ENCODE results near the gene HCN2. TPM values are rescaled to one million over a fixed set of nuclear protein-coding genes. Genes with fewer than 3 reads are reported as not detected.

HCN2 gene
- total RNA-seq, 1 donor from 2014 or later = 0.55 TPM

DNA sequence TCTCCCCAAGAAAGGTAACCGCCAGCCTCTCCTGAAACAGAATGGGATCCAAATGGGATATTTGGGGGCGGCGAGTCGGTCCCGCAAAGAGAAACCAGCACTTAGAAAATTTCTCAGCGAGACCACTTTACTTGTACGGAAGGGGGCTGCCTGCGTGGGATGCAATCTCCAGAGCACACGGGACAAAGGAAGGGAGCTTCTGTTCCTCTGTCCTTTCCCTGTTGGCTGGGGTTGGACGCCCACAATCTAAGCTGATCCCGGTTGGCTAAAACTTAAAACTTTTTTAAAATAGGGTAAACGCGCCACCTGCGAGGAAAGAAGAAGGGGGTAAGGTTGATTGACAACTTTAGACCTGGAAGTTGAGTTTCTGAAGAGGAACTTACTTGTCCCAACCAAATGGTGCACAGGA is 18.1 kb upstream of the HCN2 start:
- peak; percentile 52 for DNase-seq (ENCODE audit: low read depth)

GRCh38 chr19:572140-572742 is 17.4 kb upstream of the HCN2 start, which contains the start of gene BSG:
TSS of gene BSG (plus strand) at chr19:572596. CDS start at chr19:572635, 39 bp downstream.
- peak; percentile 85 for DNase-seq (ENCODE audit: low read depth)

- DNase-seq (ENCODE audit: low read depth) = peak; percentile 36
These were observed 16.8 kb upstream of the HCN2 start for GRCh38 chr19:572743-573518.

DNA sequence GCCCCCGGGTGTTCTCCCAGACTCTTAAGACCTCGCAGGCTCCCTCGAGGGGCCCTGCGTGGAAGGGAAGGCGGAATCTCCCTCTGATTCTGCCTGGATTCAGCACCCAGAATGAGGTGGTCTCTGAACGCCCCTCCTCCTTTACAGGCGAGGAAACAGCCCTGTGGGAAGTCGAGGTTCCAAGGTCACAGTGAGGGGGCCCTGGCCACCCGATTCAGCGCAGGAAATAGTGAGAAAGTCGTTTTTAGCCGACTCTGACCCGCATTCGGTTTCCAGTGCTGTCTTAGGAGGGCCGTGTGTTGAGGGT is 16.2 kb upstream of the HCN2 start:
- no peak for DNase-seq (ENCODE audit: low read depth)

DNA sequence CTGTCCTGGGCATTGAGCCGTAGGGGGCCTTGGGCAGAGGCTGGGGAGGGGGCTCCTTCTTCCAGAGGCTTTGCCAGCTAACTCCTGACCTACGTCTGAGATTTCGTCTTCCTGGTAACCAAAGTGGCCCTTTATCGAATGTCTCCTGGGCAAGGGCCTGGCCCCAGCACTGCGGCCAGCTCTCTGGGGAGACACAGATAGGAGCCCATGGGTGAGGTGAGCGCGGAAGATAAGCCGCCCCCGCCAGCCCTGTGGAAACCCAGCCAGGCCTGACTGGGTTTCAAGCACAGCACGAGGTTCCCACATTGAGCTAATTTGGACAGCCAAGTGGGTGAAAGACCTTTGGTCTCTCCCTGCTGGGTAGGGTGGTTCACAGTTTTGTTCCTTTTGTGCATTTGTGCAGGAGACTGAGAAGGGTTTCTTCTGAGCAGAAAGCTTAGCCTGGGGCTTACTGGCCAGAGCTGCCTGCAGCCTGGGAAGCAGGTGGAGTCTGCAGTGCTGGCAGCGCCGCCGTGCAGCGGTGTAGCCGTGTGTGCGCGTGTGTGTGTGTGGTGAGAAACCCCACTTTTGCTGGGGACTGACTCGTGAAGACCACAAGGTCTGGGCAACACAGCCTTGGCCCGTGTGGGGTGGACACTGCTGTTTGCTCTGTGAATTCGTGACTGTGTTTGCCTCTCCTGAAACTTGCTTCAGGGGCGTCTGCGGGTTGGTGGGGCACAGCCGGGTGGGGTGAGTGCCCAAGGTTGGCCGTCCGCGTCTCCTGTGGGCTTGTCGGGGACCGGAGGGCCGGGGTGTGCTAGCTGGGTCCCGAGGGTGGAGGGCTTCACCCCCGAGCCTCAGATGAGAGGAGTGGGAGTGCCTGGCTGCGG is 14.8 kb upstream of the HCN2 start:
- peak; percentile 72 for DNase-seq (ENCODE audit: low read depth)

DNA sequence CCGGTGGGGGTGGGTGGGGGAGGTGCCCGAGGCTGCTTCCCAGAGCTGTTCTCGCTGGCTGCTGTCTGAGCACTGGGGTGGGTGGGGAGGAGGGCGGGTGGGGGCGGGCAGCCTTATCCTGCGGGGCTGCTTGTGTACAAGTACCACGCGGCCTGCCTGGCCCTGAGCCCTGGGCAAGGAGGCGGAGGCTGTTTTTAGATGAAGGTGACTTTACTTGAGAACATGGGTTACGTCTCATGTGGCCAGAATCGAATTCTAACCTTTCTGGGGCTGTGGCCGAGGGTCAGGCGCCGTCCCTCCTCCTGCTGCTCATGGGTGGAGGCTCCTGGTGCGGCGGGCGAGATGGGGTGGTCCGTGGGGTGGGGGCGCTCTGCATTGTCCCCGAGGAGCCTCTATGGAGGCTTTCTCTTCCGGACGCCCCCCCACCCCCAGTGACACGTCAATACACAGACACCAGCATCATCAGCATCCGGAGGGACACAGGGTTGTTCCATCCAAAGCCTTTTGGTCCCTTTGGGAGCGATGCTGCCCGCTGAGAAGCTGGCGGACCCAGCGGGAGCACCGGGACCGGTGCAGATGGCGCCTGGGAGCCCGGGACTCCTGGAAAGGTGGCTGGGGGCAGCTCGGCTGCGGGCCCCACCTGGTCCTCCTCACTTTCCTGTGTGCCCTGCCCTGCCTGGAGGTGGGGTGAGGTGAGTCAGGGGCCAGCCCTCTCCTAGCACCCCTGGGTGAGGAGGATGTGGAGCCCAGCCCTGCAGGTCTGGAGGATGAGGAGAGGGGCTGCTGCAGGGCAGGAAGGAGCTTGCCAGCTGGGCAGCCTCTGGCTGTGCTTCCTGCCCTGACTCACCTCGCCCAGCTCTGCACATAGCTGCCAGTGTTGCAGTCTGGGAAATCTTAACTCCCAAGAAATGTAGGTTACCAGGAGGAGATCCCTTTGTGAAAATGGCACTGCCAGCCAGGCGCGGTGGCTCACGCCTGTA is 13.9 kb upstream of the HCN2 start:
- peak; percentile 72 for DNase-seq (ENCODE audit: low read depth)

GRCh38 chr19:576768-577438 is 12.8 kb upstream of the HCN2 start:
- no peak for DNase-seq (ENCODE audit: low read depth)

DNA sequence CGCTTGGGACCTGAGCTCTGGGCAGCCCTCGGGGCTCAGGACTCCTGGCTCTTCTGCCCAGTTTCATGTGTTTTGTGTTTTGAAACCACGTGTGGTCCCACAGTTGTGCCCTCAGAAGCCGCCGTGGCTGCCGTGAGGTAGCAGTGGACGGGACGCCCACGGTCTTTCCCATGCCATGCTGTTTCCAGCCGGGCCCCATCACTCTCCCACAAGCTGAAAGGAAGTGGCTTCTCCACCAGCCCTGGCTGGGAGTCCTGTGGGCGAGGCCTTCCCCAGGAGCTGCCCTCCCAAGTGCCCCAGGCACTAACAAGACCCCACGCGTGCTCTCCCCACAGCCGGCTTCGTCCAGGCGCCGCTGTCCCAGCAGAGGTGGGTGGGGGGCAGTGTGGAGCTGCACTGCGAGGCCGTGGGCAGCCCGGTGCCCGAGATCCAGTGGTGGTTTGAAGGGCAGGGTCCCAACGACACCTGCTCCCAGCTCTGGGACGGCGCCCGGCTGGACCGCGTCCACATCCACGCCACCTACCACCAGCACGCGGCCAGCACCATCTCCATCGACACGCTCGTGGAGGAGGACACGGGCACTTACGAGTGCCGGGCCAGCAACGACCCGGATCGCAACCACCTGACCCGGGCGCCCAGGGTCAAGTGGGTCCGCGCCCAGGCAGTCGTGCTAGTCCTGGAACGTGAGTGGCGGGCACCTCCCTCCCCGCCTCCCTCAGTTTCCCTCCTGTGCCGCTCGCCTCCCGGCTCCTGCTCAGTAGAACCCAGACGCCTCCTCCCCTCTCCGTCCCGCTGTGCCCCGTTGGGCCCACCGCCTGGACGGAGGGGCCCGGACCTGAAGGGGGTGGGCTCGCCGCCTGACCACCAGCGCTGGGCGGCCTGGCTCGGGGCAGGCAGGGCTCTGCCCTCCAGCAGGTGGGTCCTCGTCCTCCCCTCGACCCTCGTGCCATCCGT is 12.0 kb upstream of the HCN2 start:
- no peak for DNase-seq (ENCODE audit: low read depth)

- no peak for DNase-seq (ENCODE audit: low read depth)
These were observed 10.4 kb upstream of the HCN2 start for GRCh38 chr19:579111-579841.

GRCh38 chr19:579842-580155 is 9.9 kb upstream of the HCN2 start:
- no peak for DNase-seq (ENCODE audit: low read depth)

- no peak for DNase-seq (ENCODE audit: low read depth)
These were observed 9.3 kb upstream of the HCN2 start for GRCh38 chr19:580274-580835.

DNA sequence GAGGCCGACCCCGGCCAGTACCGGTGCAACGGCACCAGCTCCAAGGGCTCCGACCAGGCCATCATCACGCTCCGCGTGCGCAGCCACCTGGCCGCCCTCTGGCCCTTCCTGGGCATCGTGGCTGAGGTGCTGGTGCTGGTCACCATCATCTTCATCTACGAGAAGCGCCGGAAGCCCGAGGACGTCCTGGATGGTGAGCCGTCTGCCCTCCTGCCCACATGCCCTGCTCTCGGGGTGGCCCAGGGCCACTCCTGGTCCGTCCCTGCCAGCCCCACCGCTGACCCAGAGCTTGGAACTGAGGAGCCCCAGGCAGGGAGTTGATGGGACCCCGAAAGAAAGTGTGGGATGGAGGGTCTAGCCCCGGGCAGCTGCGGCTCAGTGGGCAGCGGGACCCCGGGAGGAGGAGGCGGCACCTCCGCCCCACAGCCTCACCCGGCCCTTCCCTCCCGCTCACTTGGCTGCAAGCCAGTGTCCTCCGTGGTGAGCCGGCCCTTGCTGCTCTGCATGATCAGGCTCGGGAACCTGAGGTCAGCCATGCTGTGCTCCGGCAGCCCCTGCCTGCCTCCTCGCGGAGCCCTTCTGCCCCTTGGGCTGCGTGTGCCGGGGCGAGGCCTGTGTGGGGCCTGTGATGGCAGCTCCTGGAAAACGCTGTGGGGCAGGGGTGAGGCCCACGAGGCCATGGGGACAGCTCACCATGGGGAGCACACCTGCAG is 8.1 kb upstream of the HCN2 start:
- DNase-seq (ENCODE audit: low read depth) = no peak

GRCh38 chr19:582497-583197 is 7.0 kb upstream of the HCN2 start:
- no peak for DNase-seq (ENCODE audit: low read depth)

DNA sequence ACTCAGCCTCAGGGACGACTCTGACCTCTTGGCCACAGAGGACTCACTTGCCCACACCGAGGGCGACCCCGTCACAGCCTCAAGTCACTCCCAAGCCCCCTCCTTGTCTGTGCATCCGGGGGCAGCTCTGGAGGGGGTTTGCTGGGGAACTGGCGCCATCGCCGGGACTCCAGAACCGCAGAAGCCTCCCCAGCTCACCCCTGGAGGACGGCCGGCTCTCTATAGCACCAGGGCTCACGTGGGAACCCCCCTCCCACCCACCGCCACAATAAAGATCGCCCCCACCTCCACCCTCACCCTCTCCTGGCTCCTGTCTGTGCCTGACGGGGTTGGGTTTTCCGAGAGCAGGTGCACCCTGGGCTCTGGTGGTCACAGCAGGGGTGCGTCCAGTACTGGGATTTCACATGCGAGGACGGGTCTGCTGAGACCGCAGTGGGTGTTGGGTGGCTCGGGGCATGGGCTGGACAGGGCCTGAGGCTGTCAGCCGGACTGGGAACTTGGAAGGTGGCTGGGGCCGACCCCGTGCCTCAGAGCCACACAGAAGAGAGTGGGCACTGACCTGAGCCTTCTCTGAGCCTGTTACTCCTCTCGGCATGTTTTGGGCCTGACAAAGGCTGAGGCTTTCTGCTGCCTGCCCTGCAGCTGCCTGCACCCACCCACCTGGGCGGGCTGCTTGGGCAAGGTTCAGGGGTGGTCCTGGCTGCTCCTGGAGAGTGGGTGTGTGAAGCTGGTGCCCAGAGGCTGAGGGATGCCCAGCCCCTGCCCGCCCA is 6.3 kb upstream of the HCN2 start:
- DNase-seq (ENCODE audit: low read depth) = no peak

DNA sequence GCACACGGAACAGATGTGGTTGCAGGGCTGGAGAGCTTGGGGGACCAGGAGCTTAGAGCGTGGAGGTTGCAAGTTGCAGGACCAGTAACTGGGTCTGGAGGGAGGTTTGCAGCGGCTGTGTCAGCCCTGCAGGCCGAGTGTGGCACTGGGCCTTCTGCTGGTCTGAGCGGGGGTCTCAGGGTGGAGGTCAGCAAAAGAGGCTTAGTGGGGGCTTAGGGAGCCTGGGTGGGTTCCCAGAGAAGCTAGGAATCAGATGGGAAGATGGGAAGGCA is 5.8 kb upstream of the HCN2 start:
- no peak for DNase-seq (ENCODE audit: low read depth)

GRCh38 chr19:584240-585001 is 5.3 kb upstream of the HCN2 start:
- DNase-seq (ENCODE audit: low read depth) = no peak
